Tibial nerve (tissue), 4 donors: ENCODE measurements around the gene DTX4.

Source experiments
- CTCF ChIP-seq, 5 experiments: fragments of 200-600 bp in 3 of 5; fragments of 450-650 bp in 2 of 5; sonication (generic) in 3 of 5; IDR thresholded peaks; one replicate each; pipeline ENCODE4 v1.5.1; 2016 to 2019; ENCODE audit warnings: antibody characterized with exemption in 5 of 5, mild to moderate bottlenecking in 3 of 5, moderate library complexity in 2 of 5
- EP300 ChIP-seq, 2 donors: sonication (generic); formaldehyde crosslinking; IDR thresholded peaks; one replicate each; pipeline ENCODE4 v1.6.1; 2017; ENCODE audit warnings: antibody characterized with exemption in 2 of 2, mild to moderate bottlenecking in 1 of 2

DNA sequence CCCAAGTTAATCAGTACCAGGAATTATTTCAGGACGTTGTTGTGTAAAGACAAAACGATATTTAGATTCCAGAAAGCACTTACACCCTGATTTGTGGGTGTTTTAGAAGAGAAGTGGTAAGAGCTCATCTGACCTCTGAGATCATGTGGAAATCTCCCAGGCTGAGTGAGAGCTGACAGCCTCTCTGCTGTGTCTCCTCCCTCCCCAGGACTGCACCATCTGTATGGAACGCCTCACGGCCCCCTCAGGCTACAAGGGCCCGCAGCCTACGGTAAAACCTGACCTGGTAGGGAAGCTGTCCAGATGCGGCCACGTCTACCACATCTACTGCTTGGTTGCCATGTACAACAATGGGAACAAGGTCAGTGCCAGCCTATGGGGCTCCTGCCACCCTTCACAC lies 20.0 kb downstream of the DTX4 start:
- TF ChIP-seq EP300 (IDR thresholded peaks at IDR 0.05) (no peak), CTCF (IDR thresholded peaks at IDR 0.05) (no peak)
